Measurements from ENCODE around the gene EID3. TPM values are rescaled to one million over a fixed set of nuclear protein-coding genes. Genes with fewer than 3 reads are reported as not detected.

The EID3 gene
- total and polyA plus RNA-seq, 9 of the 15 experiments (the other 6 are each of a cell fraction or from before 2014, with no cell fraction given) = 0.07 to 3.5 (median 0.42) TPM

GRCh38 chr12:104340925-104341611, 37.5 kb downstream of the EID3 start:
- in situ Hi-C loops (cut with MboI) (no loop called here), intact Hi-C loops (cut with micrococcal nuclease) (no loop called here)
- H3K36me3 ChIP-seq (ENCODE audit: control insufficient read depth, insufficient read depth, low read length) = peaks cover 86% of the 10 kb centered on the region
- no peak for FAIRE-seq
- no peak overlapping the region for H2AFZ ChIP-seq (ENCODE audit: low read depth, low read length)
- DNase-seq (ENCODE audit: extremely low read depth in 1 of 4, low spot score in 3 of 4) = no peak
- ATAC-seq = no peak; the same call in 2 of the 3 replicates
- H3K4me1 ChIP-seq (replicated peaks in 1 of 2; ENCODE audit: control insufficient read depth in 2 of 2, insufficient read depth in 2 of 2, low read length in 2 of 2) = no peaks in the 10 kb centered on the region
- H3K27ac ChIP-seq (ENCODE audit: extremely low read depth, low read depth, low read length) = no peak overlapping the region
- no peak overlapping the region for H3K9ac ChIP-seq (ENCODE audit: insufficient read depth in 1 of 2, low read depth in 2 of 2, low read length in 2 of 2)
- ChIA-PET CTCF (ENCODE audit: low intra/inter-chr PET ratio) (no interaction called here), POLR2A (interaction anchor here (0.6 to 1.8 kb wide), 8 partner anchors 8 to 121 kb away, joined by 3 to 8 read pairs (median 3); no protein-coding TSS in a partner anchor)
- TF ChIP-seq XRCC4 (IDR thresholded peaks at IDR 0.05; ENCODE audit: extremely low read depth, insufficient read depth, insufficient read length) (no peak), KDM4B (IDR thresholded peaks at IDR 0.05; ENCODE audit: borderline replicate concordance in 2 of 2, low read depth in 1 of 2) (no peak), FOXA3 (CRISPR knock-in tag; conservative IDR thresholded peaks at IDR 0.05 in 1 of 2, IDR thresholded peaks at IDR 0.05 in 1 of 2) (0 out of 4 replicates have a peak, but pooled peaks of 1 of the 2 experiments have one; percentile 37), POLR2AphosphoS5 (IDR thresholded peaks at IDR 0.05; ENCODE audit: control insufficient read depth, insufficient read depth, low read depth, low read length) (peak; percentile 9; the same call in 1 of the 2 replicates), POLR2H (tag; IDR thresholded peaks at IDR 0.05; ENCODE audit: low read depth) (no peak), BRCA1 (IDR thresholded peaks at IDR 0.05) (no peak), BRCA1 (CRISPR knock-in tag; IDR thresholded peaks at IDR 0.05) (no peak), CREBBP (IDR thresholded peaks at IDR 0.05; ENCODE audit: low read depth, low read length) (no peak)
- H3K79me2 ChIP-seq (ENCODE audit: control insufficient read depth, insufficient read depth, low read length) = peaks cover 8% of the 10 kb centered on the region; the same call in 1 of the 3 replicates
- H4K20me1 ChIP-seq (replicated peaks; ENCODE audit: control insufficient read depth, insufficient read depth, low read length) = no peaks in the 10 kb centered on the region
- no peak overlapping the region for H3K4me3 ChIP-seq
- H3K27me3 ChIP-seq (ENCODE audit: control insufficient read depth in 2 of 2, insufficient read depth in 2 of 2, low read length in 2 of 2) = no peaks in the 10 kb centered on the region
- no TSS peak for BruUV-seq (replicated peaks)
- 83% methylated on average over 6 of the region's 6 CpGs for WGBS (ENCODE audit: insufficient coverage, low coverage, missing lambda C conversion rate)
- no peaks in the 10 kb centered on the region; the same call in 1 of the 2 replicates for H3K9me3 ChIP-seq (replicated peaks; ENCODE audit: control insufficient read depth, insufficient read depth, low read depth, low read length)
- no peak overlapping the region for H3K4me2 ChIP-seq (ENCODE audit: insufficient read depth, low read length)
- H3K9me1 ChIP-seq (ENCODE audit: control insufficient read depth, insufficient read depth, low read length) = no peaks in the 10 kb centered on the region
